Fibroblast of gingiva (primary cell): ENCODE data around the gene MCAM.

Experiments
- DNase-seq: peaks from one replicate; pipeline ENCODE4 v3.0.0-alpha.2; 2011; ENCODE audit warnings: low read depth

MCAM gene

DNA sequence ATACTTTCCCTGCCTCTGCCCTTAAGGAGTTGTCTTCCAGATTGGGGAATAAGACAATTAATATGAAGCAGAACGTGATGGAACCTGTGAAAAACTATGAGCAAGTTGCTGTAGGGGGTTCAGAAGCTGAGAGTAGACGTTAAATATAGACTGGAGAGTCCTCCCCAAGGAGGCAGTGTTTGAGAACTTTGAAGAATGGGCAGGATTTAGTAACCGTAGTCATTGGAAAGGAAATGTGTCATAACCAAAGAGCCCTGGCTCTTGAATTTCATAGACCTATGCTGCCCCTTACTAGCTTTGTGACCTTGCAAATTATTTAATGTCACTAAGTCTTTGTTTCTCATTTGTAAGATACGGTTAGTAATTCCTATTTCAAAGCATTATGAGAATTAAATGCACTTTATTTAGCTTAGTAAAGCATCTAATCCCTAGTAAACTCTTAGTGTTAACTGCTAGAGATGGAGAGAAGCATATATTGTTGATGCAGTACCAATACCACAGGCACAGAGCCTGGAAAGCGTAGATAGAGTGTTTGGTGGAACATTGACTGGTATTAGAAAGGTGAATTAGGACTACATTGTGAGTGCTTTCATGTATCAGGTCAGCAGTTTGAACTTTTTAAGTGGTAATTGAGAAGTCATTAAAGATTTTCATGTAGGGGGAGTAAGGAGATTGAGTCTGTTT, 54.1 kb downstream of the MCAM start:
- no peak for DNase-seq

GRCh38 chr11:119258983-119259382, 57.9 kb downstream of the MCAM start:
- no peak for DNase-seq
